IMR-90 (cell line): Measurements from ENCODE around the gene INSR. TPM values are rescaled to one million over a fixed set of nuclear protein-coding genes. Genes with fewer than 3 reads are reported as not detected.

ENCODE experiments used
- ATAC-seq: fragments of 200-7000 bp; cut with Tn5 transposase; 2 replicates; pipeline ENCODE4 v1.9.1; 2020; ENCODE audit warnings: low read depth, mild to moderate bottlenecking, moderate library complexity
- BruUV-seq: library from RNA; stranded (reverse); fragments of 400-500 nt; replicated peaks from 2 replicates; lab custom pipeline; 2021; lab: Mats Ljungman, UMichigan
- CTCF ChIA-PET: fragments of 300-600 bp; formaldehyde crosslinking; extraction: SDS; loops from one replicate; lab custom pipeline; 2021; ENCODE audit warnings: antibody characterized with exemption; lab: Yijun Ruan, JAX
- POLR2A ChIA-PET: fragments of 300-600 bp; sonication (Branson Sonifier 250); formaldehyde crosslinking; loops from one replicate; lab custom pipeline; 2022; ENCODE audit warnings: antibody characterized with exemption; ENCODE audit not compliant: unreplicated experiment; lab: Charles Lee
- DNase-seq: peaks from one replicate; pipeline ENCODE4 v3.0.0; 2013
- H2AFZ ChIP-seq: replicated peaks from 2 replicates; pipeline ENCODE3; 2013; ENCODE audit warnings: low read length, mild to moderate bottlenecking; ENCODE audit not compliant: poor library complexity
- H2AK5ac ChIP-seq: 2 replicates; pipeline ENCODE4 v1.6.1; 2013; ENCODE audit warnings: low read depth, low read length, inconsistent platforms
- H2AK9ac ChIP-seq: replicated peaks from 2 replicates; pipeline ENCODE3; 2013; ENCODE audit warnings: mild to moderate bottlenecking, low read depth, low read length, moderate library complexity; ENCODE audit not compliant: poor library complexity
- H2BK120ac ChIP-seq: 2 replicates; pipeline ENCODE4 v1.6.1; 2013; ENCODE audit warnings: low read depth, low read length, inconsistent platforms
- H2BK15ac ChIP-seq: 3 replicates; pipeline ENCODE4 v1.6.1; 2013; ENCODE audit warnings: low read depth, low read length, inconsistent platforms
- H2BK20ac ChIP-seq: 2 replicates; pipeline ENCODE4 v1.6.1; 2013; ENCODE audit warnings: low read depth, mild to moderate bottlenecking, inconsistent platforms, low read length, moderate library complexity
- H2BK5ac ChIP-seq: 2 replicates; pipeline ENCODE4 v1.6.1; 2013; ENCODE audit warnings: mild to moderate bottlenecking, low read depth, low read length, inconsistent platforms; ENCODE audit not compliant: poor library complexity, severe bottlenecking
- H3K14ac ChIP-seq: replicated peaks from 2 replicates; pipeline ENCODE4 v1.6.1; 2013; ENCODE audit warnings: low read depth, low read length, inconsistent platforms
- H3K18ac ChIP-seq: 2 replicates; pipeline ENCODE4 v1.6.1; 2013; ENCODE audit warnings: low read depth, low read length, control low read depth
- H3K23ac ChIP-seq: 2 replicates; pipeline ENCODE4 v1.6.1; 2013; ENCODE audit warnings: low read depth, low read length, inconsistent platforms
- H3K27ac ChIP-seq: 2 replicates; pipeline ENCODE4 v1.5.1; 2013; ENCODE audit warnings: mild to moderate bottlenecking, control low read depth, low read length; ENCODE audit not compliant: insufficient read depth
- H3K27me3 ChIP-seq: 2 replicates; pipeline ENCODE4 v1.6.1; 2013; ENCODE audit warnings: low read length; ENCODE audit not compliant: control insufficient read depth, insufficient read depth
- H3K36me3 ChIP-seq: 2 replicates; pipeline ENCODE4 v1.6.1; 2013; ENCODE audit warnings: low read length, mixed read lengths; ENCODE audit not compliant: control insufficient read depth, insufficient read depth
- H3K4ac ChIP-seq: 2 replicates; pipeline ENCODE4 v1.6.1; 2013; ENCODE audit warnings: low read depth, low read length, inconsistent platforms
- H3K4me1 ChIP-seq: 2 replicates; pipeline ENCODE4 v1.6.1; 2013; ENCODE audit warnings: low read length, mixed read lengths; ENCODE audit not compliant: control insufficient read depth, insufficient read depth
- H3K4me2 ChIP-seq: 2 replicates; pipeline ENCODE4 v1.6.1; 2013; ENCODE audit warnings: low read depth, mild to moderate bottlenecking, control low read depth, low read length, moderate library complexity
- H3K4me3 ChIP-seq: 2 replicates; pipeline ENCODE4 v1.5.1; 2013; ENCODE audit warnings: low read depth, mild to moderate bottlenecking, control low read depth, low read length, moderate library complexity; ENCODE audit not compliant: insufficient read depth
- H3K56ac ChIP-seq: 2 replicates; pipeline ENCODE4 v1.6.1; 2013; ENCODE audit warnings: low read length, inconsistent platforms; ENCODE audit not compliant: insufficient read depth; ENCODE audit errors: extremely low read depth
- H3K79me1 ChIP-seq, 2 experiments: 2 replicates each; pipeline ENCODE4 v1.6.1; 2013; ENCODE audit warnings: low read length in 2 of 2, inconsistent platforms in 1 of 2, low read depth in 1 of 2
- H3K9ac ChIP-seq: 2 replicates; pipeline ENCODE4 v1.6.1; 2013; ENCODE audit warnings: low read depth, low read length, control low read depth
- H3K9me1 ChIP-seq: 2 replicates; pipeline ENCODE4 v1.6.1; 2013; ENCODE audit warnings: low read length, inconsistent platforms; ENCODE audit not compliant: insufficient read depth
- H3K9me3 ChIP-seq: 2 replicates; pipeline ENCODE4 v1.6.1; 2013; ENCODE audit warnings: low read length; ENCODE audit not compliant: control insufficient read depth, insufficient read depth
- H4K20me1 ChIP-seq: 2 replicates; pipeline ENCODE4 v1.6.1; 2013; ENCODE audit warnings: low read length, inconsistent platforms; ENCODE audit not compliant: insufficient read depth
- H4K5ac ChIP-seq: 2 replicates; pipeline ENCODE4 v1.6.1; 2013; ENCODE audit warnings: mild to moderate bottlenecking, low read depth, low read length, control low read depth
- H4K8ac ChIP-seq, 2 experiments: 2 replicates each; pipeline ENCODE4 v1.6.1; 2013; ENCODE audit warnings: low read depth in 2 of 2, low read length in 2 of 2, control low read depth in 1 of 2, inconsistent platforms in 1 of 2
- H4K91ac ChIP-seq: 2 replicates; pipeline ENCODE4 v1.6.1; 2013; ENCODE audit warnings: low read depth, low read length, inconsistent platforms; ENCODE audit not compliant: insufficient read depth
- BHLHE40 ChIP-seq: fragments of 150-350 bp; IDR thresholded peaks from 2 replicates; pipeline ENCODE4 v1.6.1; 2016; ENCODE audit warnings: mild to moderate bottlenecking, low read depth, low read length
- CEBPB ChIP-seq: IDR thresholded peaks from 2 replicates; pipeline ENCODE4 v1.6.1; 2012; ENCODE audit warnings: low read depth, low read length, improper control_type of control experiment
- CHD1 ChIP-seq: IDR thresholded peaks from 2 replicates; pipeline ENCODE4 v1.6.1; 2012; ENCODE audit warnings: low read depth, low read length, improper control_type of control experiment
- MAFK ChIP-seq: IDR thresholded peaks from 2 replicates; pipeline ENCODE4 v1.6.1; 2012; ENCODE audit warnings: low read depth, low read length, improper control_type of control experiment
- MAZ ChIP-seq: IDR thresholded peaks from 2 replicates; pipeline ENCODE4 v1.6.1; 2012; ENCODE audit warnings: low read depth, mild to moderate bottlenecking, low read length, improper control_type of control experiment, moderate library complexity, borderline replicate concordance
- MXI1 ChIP-seq: IDR thresholded peaks from 2 replicates; pipeline ENCODE4 v1.6.1; 2012; ENCODE audit warnings: low read depth, mild to moderate bottlenecking, low read length, moderate library complexity, borderline replicate concordance
- NFE2L2 ChIP-seq: fragments of 150-350 bp; IDR thresholded peaks from 2 replicates; pipeline ENCODE4 v1.6.1; 2016; ENCODE audit warnings: low read depth, mild to moderate bottlenecking, low read length
- POLR2A ChIP-seq: IDR thresholded peaks from 2 replicates; pipeline ENCODE4 v1.6.1; 2012; ENCODE audit warnings: mild to moderate bottlenecking, low read depth, low read length
- RAD21 ChIP-seq: IDR thresholded peaks from 2 replicates; pipeline ENCODE4 v1.6.1; 2012; ENCODE audit warnings: low read length, improper control_type of control experiment
- RCOR1 ChIP-seq: IDR thresholded peaks from 2 replicates; pipeline ENCODE4 v1.6.1; 2012; ENCODE audit warnings: mild to moderate bottlenecking, low read length, improper control_type of control experiment; ENCODE audit not compliant: insufficient replicate concordance
- RFX5 ChIP-seq: IDR thresholded peaks from 2 replicates; pipeline ENCODE4 v1.8.0; 2012; ENCODE audit warnings: low read depth, mild to moderate bottlenecking, low read length, moderate library complexity
- SMC3 ChIP-seq: fragments of 150-350 bp; IDR thresholded peaks from 2 replicates; pipeline ENCODE4 v1.6.1; 2016; ENCODE audit warnings: low read depth, mild to moderate bottlenecking, antibody characterized with exemption, low read length, moderate library complexity
- WGBS, 2 experiments: methylation state at CpG; one replicate each; pipeline versions ENCODE4 v1.1.5 to v1.1.7; 2013; ENCODE audit warnings: missing lambda C conversion rate in 2 of 2; ENCODE audit not compliant: insufficient read length in 1 of 2; ENCODE audit errors: extremely low coverage in 2 of 2; 5-methylcytosine and 5-hydroxymethylcytosine counted together
- dilution Hi-C: fragments of 300-500 bp; cut with HindIII; formaldehyde crosslinking; loops from one replicate; pipeline ENCODE4 v1.14.3; 2018; ENCODE audit warnings: low sequenced_read_pairs; ENCODE audit not compliant: unreplicated experiment
- in situ Hi-C: fragments of 300-500 bp; cut with MboI; formaldehyde crosslinking; loops from 3 replicates; pipeline ENCODE4 v1.14.3; 2019; ENCODE audit warnings: low sequenced_read_pairs, inconsistent platforms, mixed read lengths
- intact Hi-C: fragments of 100-400 bp; cut with micrococcal nuclease; formaldehyde crosslinking; loops from 2 replicates; pipeline ENCODE4 v1.10.0; 2022
- polyA plus RNA-seq, 3 experiments: library from polyadenylated mRNA; depleted of rRNA; stranded (reverse); fragments of >200 nt; gene quantifications; 2 replicates each; pipeline ENCODE4 v1.2.3, GENCODE V29; 2012; ENCODE audit warnings: low replicate concordance in 1 of 3
- total RNA-seq: library from RNA; depleted of rRNA; stranded (reverse); fragments of >200 nt; gene quantifications from 2 replicates; pipeline ENCODE4 v1.2.3, GENCODE V29; 2012
- TF ChIP-seq, protein P1 (sequence below): fragments of 150-350 bp; IDR thresholded peaks from 2 replicates; pipeline ENCODE4 v1.6.1; 2016; ENCODE audit warnings: low read depth, mild to moderate bottlenecking, low read length, moderate library complexity, borderline replicate concordance
- TF ChIP-seq, protein P2 (sequence below): fragments of 150-350 bp; IDR thresholded peaks from 2 replicates; pipeline ENCODE4 v1.6.1; 2017; ENCODE audit warnings: mild to moderate bottlenecking, antibody characterized with exemption, low read length, low read depth
- TF ChIP-seq, protein P3 (sequence below): conservative IDR thresholded peaks from 2 replicates; pipeline ENCODE4 v1.5.1; 2012; ENCODE audit warnings: mild to moderate bottlenecking, low read depth, low read length, improper control_type of control experiment

Gene INSR
- total and polyA plus RNA-seq, 2 of the 4 experiments (the other 2 are of a cell fraction), result 2.8 to 7.9 TPM

DNA sequence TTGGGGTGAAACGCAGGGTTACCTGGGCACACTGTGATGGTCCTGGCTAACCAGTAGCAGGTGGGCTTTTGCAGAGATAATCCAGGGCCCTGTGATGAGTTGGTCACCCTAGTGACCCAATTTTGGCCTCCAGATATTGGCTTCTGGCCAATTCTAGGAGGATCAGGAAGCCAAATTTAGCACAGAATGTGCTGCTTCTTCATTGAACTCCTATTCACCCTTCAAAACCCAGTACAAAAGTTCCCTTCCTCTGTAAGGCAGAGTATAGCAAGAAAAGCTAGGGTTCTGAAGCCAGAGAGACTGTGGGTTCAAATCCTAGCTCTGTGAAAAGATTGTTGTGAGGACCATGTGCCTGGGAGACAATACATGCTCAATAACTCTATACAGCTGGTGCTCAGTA, 70.8 kb downstream of the INSR start:
- Histone ChIP-seq H3K56ac (no peak overlapping the region), H3K9me1 (no peaks in the 10 kb centered on the region), H2BK20ac (no peak overlapping the region), H3K18ac (no peak overlapping the region), H4K5ac (no peak overlapping the region), H4K20me1 (no peaks in the 10 kb centered on the region), H3K36me3 (no peaks in the 10 kb centered on the region), H2BK120ac (no peak overlapping the region), H3K4me1 (no peaks in the 10 kb centered on the region; the same call in 1 of the 2 replicates), H2AFZ (no peak overlapping the region), H2AK9ac (no peak overlapping the region), H3K14ac (no peak overlapping the region), H2BK15ac (no peak overlapping the region), H3K23ac (no peak overlapping the region), H3K79me1 (peaks cover 0 to 6% of the 10 kb centered on the region in 2 experiments; a peak in 1 of 4 replicates), H3K4me3 (no peak overlapping the region), H3K9ac (no peak overlapping the region), H4K91ac (no peak overlapping the region), H4K8ac (no peak overlapping the region), H3K27me3 (no peaks in the 10 kb centered on the region), H2BK5ac (no peak overlapping the region), H3K4me2 (no peak overlapping the region), H3K4ac (no peak overlapping the region), H3K27ac (no peak overlapping the region), H3K9me3 (no peaks in the 10 kb centered on the region), H2AK5ac (no peak overlapping the region)
- dilution Hi-C loops (no loop called here), intact Hi-C loops (no loop called here), in situ Hi-C loops (no loop called here)
- DNase-seq, result no peak
- POLR2A ChIA-PET, result no interaction called here
- ATAC-seq, result no peak
- CTCF ChIA-PET, result interaction anchor here (0.6 kb wide), 1 partner anchor 1095 kb away, joined by 5 read pairs; no protein-coding TSS in a partner anchor
- WGBS, 2 experiments, result no CpG with 5 or more reads among the region's 1 CpG
- TF ChIP-seq CEBPB (no peak), NFE2L2 (no peak), MAZ (no peak), SMC3 (no peak), BHLHE40 (no peak), RCOR1 (no peak), RAD21 (no peak), POLR2A (no peak), MXI1 (no peak), CHD1 (no peak), RFX5 (no peak), MAFK (no peak)
- TF ChIP-seq, protein P1, sequence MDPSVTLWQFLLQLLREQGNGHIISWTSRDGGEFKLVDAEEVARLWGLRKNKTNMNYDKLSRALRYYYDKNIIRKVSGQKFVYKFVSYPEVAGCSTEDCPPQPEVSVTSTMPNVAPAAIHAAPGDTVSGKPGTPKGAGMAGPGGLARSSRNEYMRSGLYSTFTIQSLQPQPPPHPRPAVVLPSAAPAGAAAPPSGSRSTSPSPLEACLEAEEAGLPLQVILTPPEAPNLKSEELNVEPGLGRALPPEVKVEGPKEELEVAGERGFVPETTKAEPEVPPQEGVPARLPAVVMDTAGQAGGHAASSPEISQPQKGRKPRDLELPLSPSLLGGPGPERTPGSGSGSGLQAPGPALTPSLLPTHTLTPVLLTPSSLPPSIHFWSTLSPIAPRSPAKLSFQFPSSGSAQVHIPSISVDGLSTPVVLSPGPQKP, result no peak
- TF ChIP-seq, protein P2, sequence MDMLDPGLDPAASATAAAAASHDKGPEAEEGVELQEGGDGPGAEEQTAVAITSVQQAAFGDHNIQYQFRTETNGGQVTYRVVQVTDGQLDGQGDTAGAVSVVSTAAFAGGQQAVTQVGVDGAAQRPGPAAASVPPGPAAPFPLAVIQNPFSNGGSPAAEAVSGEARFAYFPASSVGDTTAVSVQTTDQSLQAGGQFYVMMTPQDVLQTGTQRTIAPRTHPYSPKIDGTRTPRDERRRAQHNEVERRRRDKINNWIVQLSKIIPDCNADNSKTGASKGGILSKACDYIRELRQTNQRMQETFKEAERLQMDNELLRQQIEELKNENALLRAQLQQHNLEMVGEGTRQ, result no peak
- TF ChIP-seq, protein P3, sequence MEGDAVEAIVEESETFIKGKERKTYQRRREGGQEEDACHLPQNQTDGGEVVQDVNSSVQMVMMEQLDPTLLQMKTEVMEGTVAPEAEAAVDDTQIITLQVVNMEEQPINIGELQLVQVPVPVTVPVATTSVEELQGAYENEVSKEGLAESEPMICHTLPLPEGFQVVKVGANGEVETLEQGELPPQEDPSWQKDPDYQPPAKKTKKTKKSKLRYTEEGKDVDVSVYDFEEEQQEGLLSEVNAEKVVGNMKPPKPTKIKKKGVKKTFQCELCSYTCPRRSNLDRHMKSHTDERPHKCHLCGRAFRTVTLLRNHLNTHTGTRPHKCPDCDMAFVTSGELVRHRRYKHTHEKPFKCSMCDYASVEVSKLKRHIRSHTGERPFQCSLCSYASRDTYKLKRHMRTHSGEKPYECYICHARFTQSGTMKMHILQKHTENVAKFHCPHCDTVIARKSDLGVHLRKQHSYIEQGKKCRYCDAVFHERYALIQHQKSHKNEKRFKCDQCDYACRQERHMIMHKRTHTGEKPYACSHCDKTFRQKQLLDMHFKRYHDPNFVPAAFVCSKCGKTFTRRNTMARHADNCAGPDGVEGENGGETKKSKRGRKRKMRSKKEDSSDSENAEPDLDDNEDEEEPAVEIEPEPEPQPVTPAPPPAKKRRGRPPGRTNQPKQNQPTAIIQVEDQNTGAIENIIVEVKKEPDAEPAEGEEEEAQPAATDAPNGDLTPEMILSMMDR, result no peak
- BruUV-seq, result no TSS peak
